GM12875 (cell line): Measurements from ENCODE around the gene VPS18.

Experiments used
- H3K4me3 ChIP-seq: one replicate; pipeline ENCODE4 v1.5.1; 2011; ENCODE audit warnings: low read depth, low read length, control low read depth
- TF ChIP-seq, protein P1 (sequence below): IDR thresholded peaks from 2 replicates; pipeline ENCODE4 v1.5.1; 2011; ENCODE audit warnings: low read depth, mild to moderate bottlenecking, control low read depth, inconsistent platforms, low read length, moderate library complexity, borderline replicate concordance; ENCODE audit not compliant: insufficient read depth

Gene VPS18

DNA sequence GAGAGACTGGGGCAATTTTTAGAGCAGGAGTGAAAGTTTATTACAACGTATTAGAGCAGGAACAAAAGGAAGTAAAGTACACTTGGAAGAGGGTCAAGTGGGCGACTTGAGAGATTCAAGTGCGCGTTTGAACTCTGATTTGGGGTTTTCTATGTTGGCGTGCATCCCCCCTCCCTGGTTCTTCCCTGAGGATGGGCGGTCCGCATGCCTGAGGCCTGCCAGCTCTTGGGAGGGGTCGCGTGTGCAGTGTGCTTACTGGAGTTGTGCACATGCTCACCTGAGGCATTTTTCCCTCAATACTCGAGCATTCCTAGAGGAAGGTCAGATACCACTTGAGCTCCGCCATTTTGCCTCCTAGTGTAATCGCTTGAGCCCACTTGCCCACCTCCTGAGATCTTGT is 48.6 kb downstream of the VPS18 start:
- H3K4me3 ChIP-seq: no peak overlapping the region
- TF ChIP-seq, protein P1, sequence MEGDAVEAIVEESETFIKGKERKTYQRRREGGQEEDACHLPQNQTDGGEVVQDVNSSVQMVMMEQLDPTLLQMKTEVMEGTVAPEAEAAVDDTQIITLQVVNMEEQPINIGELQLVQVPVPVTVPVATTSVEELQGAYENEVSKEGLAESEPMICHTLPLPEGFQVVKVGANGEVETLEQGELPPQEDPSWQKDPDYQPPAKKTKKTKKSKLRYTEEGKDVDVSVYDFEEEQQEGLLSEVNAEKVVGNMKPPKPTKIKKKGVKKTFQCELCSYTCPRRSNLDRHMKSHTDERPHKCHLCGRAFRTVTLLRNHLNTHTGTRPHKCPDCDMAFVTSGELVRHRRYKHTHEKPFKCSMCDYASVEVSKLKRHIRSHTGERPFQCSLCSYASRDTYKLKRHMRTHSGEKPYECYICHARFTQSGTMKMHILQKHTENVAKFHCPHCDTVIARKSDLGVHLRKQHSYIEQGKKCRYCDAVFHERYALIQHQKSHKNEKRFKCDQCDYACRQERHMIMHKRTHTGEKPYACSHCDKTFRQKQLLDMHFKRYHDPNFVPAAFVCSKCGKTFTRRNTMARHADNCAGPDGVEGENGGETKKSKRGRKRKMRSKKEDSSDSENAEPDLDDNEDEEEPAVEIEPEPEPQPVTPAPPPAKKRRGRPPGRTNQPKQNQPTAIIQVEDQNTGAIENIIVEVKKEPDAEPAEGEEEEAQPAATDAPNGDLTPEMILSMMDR: no peak

DNA sequence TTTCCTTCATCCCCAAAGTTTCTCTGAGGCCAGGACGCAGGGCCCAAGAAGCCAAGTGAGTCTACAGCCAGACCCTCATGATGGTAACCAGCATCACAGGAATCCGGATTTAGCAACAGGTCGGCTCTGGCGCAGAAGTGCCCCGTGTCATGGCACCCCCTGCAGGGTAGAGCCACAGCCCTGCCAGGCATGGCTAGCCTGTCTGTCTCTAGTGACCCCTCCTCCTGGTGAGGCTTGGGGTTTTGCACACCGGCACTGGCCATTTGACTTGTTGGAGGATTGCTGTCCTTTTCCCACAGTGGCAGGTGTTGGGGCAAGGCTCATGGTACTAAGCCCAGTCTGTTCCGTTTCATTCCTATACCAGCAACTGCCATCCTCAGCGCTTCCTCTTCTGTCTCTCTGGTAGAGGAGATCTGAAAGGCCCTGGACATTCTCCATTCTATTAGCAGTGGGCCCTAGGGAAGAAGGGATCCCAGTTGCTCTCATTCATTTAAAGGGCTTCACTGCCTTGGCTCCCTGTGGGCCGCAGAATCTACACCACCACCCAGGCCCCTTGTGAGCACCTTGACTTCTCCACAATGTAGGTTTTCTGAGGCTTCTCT is 49.6 kb downstream of the VPS18 start:
- H3K4me3 ChIP-seq: no peak overlapping the region
- TF ChIP-seq, protein P1: no peak

DNA sequence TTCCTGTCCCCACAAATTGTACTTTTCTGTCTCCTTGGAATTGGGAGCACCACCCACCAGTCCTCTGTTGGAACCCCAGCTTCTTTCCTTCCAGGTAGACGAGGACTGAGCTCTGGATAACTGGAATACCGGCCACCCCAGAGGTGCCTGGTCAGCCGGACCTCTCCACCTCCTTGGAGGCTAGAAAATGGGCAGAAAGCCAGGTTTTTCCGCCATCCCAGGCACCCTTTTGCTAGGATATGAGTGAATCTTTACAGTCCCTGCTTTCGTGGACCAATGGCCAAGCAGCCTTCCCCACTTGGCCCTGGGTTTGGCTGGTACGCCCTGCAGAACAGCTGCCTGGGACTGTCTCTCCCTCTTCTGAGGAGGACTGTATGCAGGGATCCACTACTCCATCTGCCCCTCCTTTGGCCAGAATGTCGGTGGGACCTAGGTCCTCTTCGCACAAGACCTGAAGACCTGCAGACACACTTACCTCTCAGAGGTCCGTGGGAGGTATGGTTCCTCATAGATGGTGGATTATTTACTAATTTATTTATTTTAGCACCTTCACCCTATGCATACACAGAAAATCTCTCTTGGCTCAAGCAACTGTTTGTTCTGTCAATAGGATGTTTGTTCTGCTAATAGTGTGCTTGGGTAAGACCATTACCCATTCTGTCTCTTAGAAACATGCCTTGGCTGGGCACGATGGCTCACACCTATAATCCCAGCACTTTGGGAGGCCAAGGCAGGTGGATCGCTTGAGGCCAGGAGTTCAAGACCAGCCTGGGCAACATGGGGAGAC is 50.5 kb downstream of the VPS18 start:
- TF ChIP-seq, protein P1: no peak
- H3K4me3 ChIP-seq: no peak overlapping the region

DNA sequence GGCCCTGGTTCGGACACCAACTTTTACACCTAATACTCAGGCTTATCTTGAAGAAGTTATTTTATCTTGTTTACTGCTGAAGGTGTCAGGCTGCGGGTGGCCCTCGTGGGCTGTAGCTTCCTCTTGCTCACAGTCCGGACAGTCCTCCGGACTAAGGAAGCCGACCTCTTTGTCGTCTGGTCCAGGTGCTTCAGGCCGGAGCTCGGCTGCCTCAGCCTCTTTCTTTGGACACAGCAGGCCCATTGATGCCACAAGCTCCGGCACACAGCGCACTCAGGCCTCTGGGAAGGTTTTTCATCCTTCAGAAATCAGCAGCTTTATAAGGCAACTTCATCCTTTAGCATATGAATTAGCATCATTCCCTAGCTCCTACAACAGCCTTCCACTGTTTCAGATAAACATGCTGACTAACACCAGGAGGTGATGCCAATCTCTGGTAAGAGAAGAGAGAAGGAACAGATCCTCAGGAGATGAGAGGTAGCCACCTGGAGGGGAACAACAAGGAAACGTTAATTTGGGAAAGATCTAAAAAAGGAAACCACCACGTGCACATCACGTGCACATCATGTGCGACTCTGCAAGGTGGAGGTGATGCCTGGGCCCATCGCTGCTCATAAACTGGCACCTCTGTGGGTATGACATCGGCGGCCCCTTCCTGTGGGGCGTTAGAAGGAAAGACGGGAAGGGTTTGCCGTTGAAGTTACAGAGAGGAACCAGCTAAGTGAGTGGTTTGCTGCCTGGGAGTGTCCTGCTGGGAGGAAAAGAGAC is 54.6 kb downstream of the VPS18 start:
- H3K4me3 ChIP-seq: no peak overlapping the region
- TF ChIP-seq, protein P1: no peak

DNA sequence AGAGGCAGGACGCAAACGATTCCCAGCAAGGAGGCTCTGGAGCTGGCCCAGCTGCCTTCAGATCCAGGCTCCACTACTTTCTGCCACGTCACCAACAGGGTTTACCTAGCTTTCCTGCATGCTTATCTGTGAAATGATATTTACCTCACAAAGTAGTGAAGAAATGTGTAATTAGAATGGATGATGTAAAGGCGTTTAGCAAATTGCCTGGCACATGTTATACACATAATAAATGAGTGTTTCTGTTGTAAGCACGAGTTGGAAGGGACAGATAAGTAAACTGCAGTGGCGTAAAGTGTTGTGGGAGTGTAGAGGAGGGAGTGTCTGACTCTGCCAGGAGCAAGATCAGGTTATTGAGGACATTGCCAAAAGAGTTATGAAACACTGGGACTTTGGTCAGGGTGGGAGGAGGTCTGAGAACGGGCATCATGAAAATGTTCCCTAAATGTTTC is 55.5 kb downstream of the VPS18 start:
- H3K4me3 ChIP-seq: no peak overlapping the region

DNA sequence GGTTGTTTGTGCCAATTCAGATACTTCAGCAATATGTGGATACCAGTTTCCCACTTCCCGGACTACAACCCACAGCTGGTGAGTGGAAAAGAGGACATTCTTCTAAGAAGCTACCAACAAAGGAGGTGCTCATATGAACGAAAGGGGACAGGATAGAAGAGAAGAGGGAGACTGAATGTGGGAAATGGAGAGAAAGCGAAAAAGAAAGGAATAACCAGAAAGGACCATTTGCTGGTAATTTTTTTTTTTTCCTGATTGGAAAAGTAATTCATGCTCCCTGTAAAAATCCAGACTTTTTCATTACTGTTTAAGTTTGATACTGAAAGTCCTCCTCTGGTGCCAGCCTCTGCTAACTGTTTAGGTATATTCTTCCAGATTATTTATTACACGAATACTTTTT is 57.5 kb downstream of the VPS18 start:
- H3K4me3 ChIP-seq: no peak overlapping the region
- TF ChIP-seq, protein P1: no peak

More for the DNA sequence above, 55.5 kb downstream of the VPS18 start:
- TF ChIP-seq, protein P1: no peak
